Adrenal gland (tissue), 12 donors: ENCODE results near the gene TEK. TPM values are rescaled to one million over a fixed set of nuclear protein-coding genes. Genes with fewer than 3 reads are reported as not detected.

Experiments
- DNase-seq, 7 donors: peaks; one replicate each; pipeline ENCODE4 v3.0.0-alpha.2; 2019 to 2020
- H3K27ac ChIP-seq, 5 donors: fragments of 200-600 bp; sonication (generic) in 4 of 5; 1 replicate in 3 of 5; 2 replicates in 2 of 5; pipeline versions ENCODE4 v1.5.1 to v1.8.0; 2016 to 2020; ENCODE audit warnings: mild to moderate bottlenecking in 1 of 5
- H3K27me3 ChIP-seq: fragments of 200-600 bp; 2 replicates; pipeline ENCODE4 v1.8.0; 2021
- H3K36me3 ChIP-seq, 2 donors: fragments of 200-600 bp; replicated peaks in 1 of 2; 1 replicate in 1 of 2; 2 replicates in 1 of 2; pipeline versions ENCODE4 v1.5.1 to v1.8.0; 2018 to 2022
- H3K4me1 ChIP-seq, 2 donors: fragments of 200-600 bp; replicated peaks in 1 of 2; 1 replicate in 1 of 2; 2 replicates in 1 of 2; pipeline versions ENCODE4 v1.5.1 to v1.8.0; 2018 to 2021
- H3K4me3 ChIP-seq, 4 donors: fragments of 200-600 bp; sonication (generic) in 3 of 4; one replicate each; pipeline ENCODE4 v1.5.1; 2016 to 2018
- H3K9me3 ChIP-seq, 3 donors: fragments of 200-600 bp; sonication (generic) in 1 of 3; replicated peaks in 1 of 3; 1 replicate in 2 of 3; 2 replicates in 1 of 3; pipeline versions ENCODE4 v1.5.1 to v1.8.0; 2016 to 2021
- CTCF ChIP-seq, 6 experiments: fragments of 450-650 bp in 4 of 6; fragments of 200-600 bp in 2 of 6; sonication (generic) in 1 of 6; IDR thresholded peaks; 1 replicate in 5 of 6; 2 replicates in 1 of 6; pipeline versions ENCODE4 v1.5.1 to v1.8.0; 2016 to 2021; ENCODE audit warnings: antibody characterized with exemption in 6 of 6, mild to moderate bottlenecking in 2 of 6, moderate library complexity in 1 of 6
- POLR2A ChIP-seq, 2 donors: fragments of 450-650 bp; IDR thresholded peaks; one replicate each; pipeline ENCODE4 v1.6.1; 2017; ENCODE audit warnings: antibody characterized with exemption in 2 of 2, mild to moderate bottlenecking in 2 of 2, moderate library complexity in 1 of 2
- WGBS, 4 donors: extraction: QIAGEN DNeasy Blood & Tissue Kit in 2 of 4; methylation state at CpG; one replicate each; pipeline versions ENCODE4 v1.1.5 to v1.1.7; 2013 to 2017; 5-methylcytosine and 5-hydroxymethylcytosine counted together
- intact Hi-C, 2 donors: fragments of 100-400 bp; cut with DNase I; formaldehyde crosslinking; loops; one replicate each; pipeline versions ENCODE4 v1.14.1 to v1.15.0; 2022 to 2023
- polyA plus RNA-seq, 3 donors: library from polyadenylated mRNA; stranded (reverse); fragments of 200-250 nt in 2 of 3; fragments of 350-450 nt in 1 of 3; fragmentation: Illumina TruSeq in 1 of 3; extraction: RNeasy Lipid Tissue Mini Kit (QIAGEN cat#74804) in 1 of 3; gene quantifications; one replicate each; pipeline ENCODE4 v1.2.3, GENCODE V29; 2013 to 2014
- total RNA-seq, 9 donors: library from RNA; depleted of rRNA in 4 of 9; stranded (reverse); fragments of >200 nt in 4 of 9; fragments of 120-200 nt in 1 of 9; fragmentation: NEBNext Ultra II Directional in 1 of 9; extraction: Animal tissue kit (Norgen Biotek cat#: 25700) in 1 of 9; gene quantifications; one replicate each; pipeline versions ENCODE4 v1.1.0 to v1.2.4, GENCODE V29; 2013 to 2023
- donor health status: healthy with polysubstance abuse.
- donor health status: Bipolar disorder and iron deficiency.
- donor health status: DM: yes; HTN: yes; CAD: no.
- donor health status: DM: no; HTN: no; CAD: no.
- donor health status: DM: no; HTN: no; CAD: no.
- donor health status: DM: yes; HTN: yes; CAD: no.

TEK gene
- total and polyA plus RNA-seq, 12 donors = 2.7 to 27.9 (median 19.3) TPM

- intact Hi-C loops = no loop called here
- H3K36me3 ChIP-seq = no peaks in the 10 kb centered on the region
- no peak overlapping the region for H3K4me3 ChIP-seq
- no peaks in the 10 kb centered on the region for H3K27me3 ChIP-seq
- TF ChIP-seq CTCF (IDR thresholded peaks at IDR 0.05) (no peak), POLR2A (IDR thresholded peaks at IDR 0.05) (no peak)
- H3K27ac ChIP-seq = no peak overlapping the region
- no peak for DNase-seq
- no peaks in the 10 kb centered on the region for H3K9me3 ChIP-seq
- H3K4me1 ChIP-seq = no peaks in the 10 kb centered on the region
- WGBS, 4 donors = 38 to 53% (median 45%) methylated on average over 5 of the region's 5 CpGs
Measured at GRCh38 chr9:27154908-27155307, 45.9 kb downstream of the TEK start.

- H3K9me3 ChIP-seq = no peaks in the 10 kb centered on the region
- H3K4me1 ChIP-seq = no peaks in the 10 kb centered on the region
- H3K27me3 ChIP-seq = no peaks in the 10 kb centered on the region
- no peak for DNase-seq
- intact Hi-C loops = no loop called here
- H3K27ac ChIP-seq = no peak overlapping the region
- no peaks in the 10 kb centered on the region for H3K36me3 ChIP-seq
- H3K4me3 ChIP-seq = no peak overlapping the region
- TF ChIP-seq POLR2A (IDR thresholded peaks at IDR 0.05) (no peak), CTCF (IDR thresholded peaks at IDR 0.05) (no peak)
Measured at GRCh38 chr9:27157097-27157496, 48.1 kb downstream of the TEK start.

GRCh38 chr9:27157736-27158135 is 48.7 kb downstream of the TEK start:
- intact Hi-C loops = no loop called here
- no peaks in the 10 kb centered on the region for H3K36me3 ChIP-seq
- TF ChIP-seq POLR2A (IDR thresholded peaks at IDR 0.05) (no peak), CTCF (IDR thresholded peaks at IDR 0.05) (no peak)
- H3K9me3 ChIP-seq = no peaks in the 10 kb centered on the region
- no peak overlapping the region for H3K27ac ChIP-seq
- no peak for DNase-seq
- no peaks in the 10 kb centered on the region for H3K27me3 ChIP-seq
- no peak overlapping the region for H3K4me3 ChIP-seq
- 86 to 95% (median 90%) methylated on average over 6 of the region's 6 CpGs for WGBS, 4 donors
- H3K4me1 ChIP-seq = no peaks in the 10 kb centered on the region

GRCh38 chr9:27160636-27161035 is 51.6 kb downstream of the TEK start:
- intact Hi-C loops = no loop called here
- 38 to 63% (median 57%) methylated on average over 2 of the region's 2 CpGs for WGBS, 4 donors
- Histone ChIP-seq H3K9me3 (no peaks in the 10 kb centered on the region), H3K4me1 (no peaks in the 10 kb centered on the region), H3K4me3 (no peak overlapping the region), H3K27ac (no peak overlapping the region), H3K27me3 (no peaks in the 10 kb centered on the region), H3K36me3 (no peaks in the 10 kb centered on the region)
- DNase-seq = no peak
- no peak for TF ChIP-seq POLR2A (IDR thresholded peaks at IDR 0.05)
- no peak for TF ChIP-seq CTCF (IDR thresholded peaks at IDR 0.05)
